Pancreas (tissue), 10 donors: Measurements from ENCODE around the gene NPIPB5. TPM values are rescaled to one million over a fixed set of nuclear protein-coding genes. Genes with fewer than 3 reads are reported as not detected.
"Not testable (repeated sequence)": the region's sequence is repeated elsewhere in the genome, so short reads cannot be mapped to it uniquely, and the experiment has no call there.

Source experiments
- ATAC-seq, 4 donors: fragments of 200-7000 bp; cut with Tn5 transposase; one replicate each; pipeline versions ENCODE4 v1.8.0 to v1.9.1; 2020; ENCODE audit warnings: mild to moderate bottlenecking in 4 of 4, moderate library complexity in 4 of 4
- DNase-seq, 6 donors: peaks; one replicate each; pipeline ENCODE4 v3.0.0-alpha.2; 2020
- FAIRE-seq: peaks from 2 replicates; lab custom pipeline; 2012; peaks lifted over from hg19 to GRCh38; lab: Jason Lieb, UNC
- H3K27ac ChIP-seq, 4 donors: fragments of 200-600 bp; sonication (generic); 1 replicate in 3 of 4; 2 replicates in 1 of 4; pipeline versions ENCODE4 v1.5.0 to v1.8.0; 2020
- H3K27me3 ChIP-seq, 4 donors: fragments of 200-600 bp; one replicate each; pipeline ENCODE4 v1.8.0; 2021
- H3K36me3 ChIP-seq, 3 donors: fragments of 200-600 bp; sonication (generic) in 1 of 3; one replicate each; pipeline versions ENCODE4 v1.5.0 to v1.8.0; 2020 to 2021
- H3K4me1 ChIP-seq, 3 donors: fragments of 200-600 bp; one replicate each; pipeline ENCODE4 v1.8.0; 2021
- H3K4me3 ChIP-seq, 4 donors: fragments of 200-600 bp; sonication (generic) in 2 of 4; one replicate each; pipeline versions ENCODE4 v1.5.0 to v1.8.0; 2020 to 2021
- H3K9me3 ChIP-seq, 4 donors: fragments of 200-600 bp; one replicate each; pipeline ENCODE4 v1.8.0; 2021
- WGBS, 2 donors: extraction: QIAGEN DNeasy Blood & Tissue Kit; methylation state at CpG; one replicate each; pipeline ENCODE4 v1.1.7; 2013; 5-methylcytosine and 5-hydroxymethylcytosine counted together
- intact Hi-C, 3 donors: fragments of 100-400 bp; cut with DNase I; formaldehyde crosslinking; loops; one replicate each; pipeline versions ENCODE4 v1.11.1 to v1.14.2; 2022
- polyA plus RNA-seq, 2 donors: library from polyadenylated mRNA; stranded (reverse); fragments of 200-250 nt; gene quantifications; one replicate each; pipeline ENCODE4 v1.2.3, GENCODE V29; 2013
- total RNA-seq, 6 donors: library from RNA; stranded (reverse); fragmentation: NEBNext Ultra II Directional in 4 of 6; extraction: Animal tissue kit (Norgen Biotek cat#: 25700) in 4 of 6; gene quantifications; one replicate each; pipeline versions ENCODE4 v1.2.1 to v1.2.4, GENCODE V29; 2021 to 2023
- donor health status: healthy with polysubstance abuse.
- donor health status: DM: no; HTN: no; CAD: no; lungs with moderate emphysema.
- donor health status: DM: no; HTN: no; CAD: no.
- donor health status: control.
- donor health status: control.
- donor health status: Bipolar disorder and iron deficiency.
- donor health status: DM: yes; HTN: yes; CAD: no.
- donor health status: DM: no; HTN: no; CAD: no.
- donor health status: DM: no; HTN: no; CAD: no.
- donor health status: DM: yes; HTN: yes; CAD: no.

The NPIPB5 gene
- total RNA-seq (100 to 1,000 TPM in 1 of 6 donors, 10 to 100 TPM in 5; 40.6 to 102 (median 59.6) TPM), polyA plus RNA-seq (100 to 1,000 TPM; 105 to 122 TPM)

DNA sequence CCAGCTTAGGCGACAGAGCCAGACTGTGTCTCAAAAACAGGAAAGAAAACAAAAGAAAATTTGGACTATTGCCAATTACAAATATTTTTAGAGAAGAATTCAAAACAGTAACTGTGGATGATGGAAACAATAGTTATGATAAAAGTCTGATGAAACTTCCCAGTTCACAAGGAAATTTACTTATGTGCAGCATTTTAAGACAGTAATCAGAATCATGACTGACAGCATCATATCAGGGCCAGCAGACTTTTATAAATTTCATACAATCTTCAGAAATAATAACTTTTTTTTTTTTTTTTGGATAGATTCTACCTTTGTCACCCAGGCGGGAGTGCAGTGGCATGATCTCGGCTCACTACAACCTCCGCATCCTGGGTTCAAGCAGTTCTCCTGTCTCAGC lies at the start of gene NPIPB5:
TSS of gene NPIPB5 (plus strand) at position 301 of the 400 bp plus-strand sequence. CDS start 2,911 bp downstream, outside the sequence.
- not testable (repeated sequence) for FAIRE-seq

DNA sequence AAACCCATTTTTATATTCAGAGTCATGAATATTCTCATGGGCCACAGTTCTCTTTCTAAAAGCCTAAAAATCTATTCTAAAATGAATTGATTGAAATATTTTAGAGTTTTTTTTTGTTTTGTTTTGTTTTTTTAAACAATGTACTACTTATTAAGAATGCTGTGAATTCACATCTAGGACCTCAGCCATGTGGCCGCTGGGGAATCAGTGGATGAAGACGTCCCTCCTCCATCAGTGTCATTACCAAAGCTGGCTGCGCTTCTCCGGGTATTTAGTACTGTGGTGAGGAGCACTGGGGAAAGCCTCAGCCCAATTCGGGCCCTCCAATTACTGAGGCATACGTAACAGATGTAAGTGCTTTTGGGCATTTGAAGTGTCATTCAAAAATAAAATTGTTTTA lies 41.8 kb upstream of the NPIPB5 start:
- ATAC-seq, H3K9me3 ChIP-seq, H3K4me1 ChIP-seq, H3K36me3 ChIP-seq, H3K27me3 ChIP-seq, H3K4me3 ChIP-seq, intact Hi-C loops, H3K27ac ChIP-seq, FAIRE-seq: not testable (repeated sequence)
- WGBS, 2 donors = 83 to 92% methylated on average over 4 of the region's 6 CpGs
- DNase-seq = peak in 1 of 6 donors; percentile 8

More for the DNA sequence above, at the start of gene NPIPB5:
- no CpG with 5 or more reads among the region's 4 CpGs for WGBS, 2 donors
- H3K4me3 ChIP-seq, H3K4me1 ChIP-seq, H3K27me3 ChIP-seq, intact Hi-C loops, H3K27ac ChIP-seq, ATAC-seq, DNase-seq, H3K36me3 ChIP-seq, H3K9me3 ChIP-seq: not testable (repeated sequence)

DNA sequence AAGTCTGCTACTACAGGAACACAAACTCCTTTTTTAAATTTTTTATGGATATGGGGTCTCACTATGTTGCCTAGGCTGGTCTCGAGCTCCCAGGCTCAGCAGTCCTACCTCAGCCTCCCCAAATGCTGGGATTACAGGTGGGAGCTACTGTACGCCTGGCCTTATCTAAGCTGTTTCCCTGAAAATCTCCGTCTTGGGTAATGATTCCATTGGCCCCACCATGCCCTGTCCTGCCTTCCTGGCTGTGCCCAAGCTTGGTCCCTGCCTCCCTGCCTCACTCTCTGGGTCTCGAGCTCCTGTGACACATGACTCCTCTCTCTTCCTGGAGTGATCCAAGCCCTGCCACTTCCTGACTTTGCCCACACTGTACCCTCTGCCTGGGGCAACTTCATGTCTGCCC lies 27.3 kb downstream of the NPIPB5 start:
- H3K27ac ChIP-seq, H3K27me3 ChIP-seq, intact Hi-C loops, H3K36me3 ChIP-seq, H3K9me3 ChIP-seq, ATAC-seq, DNase-seq, FAIRE-seq, H3K4me1 ChIP-seq, H3K4me3 ChIP-seq: not testable (repeated sequence)
- WGBS, 2 donors = 76 to 88% methylated on average over 4 of the region's 4 CpGs

- intact Hi-C loops, H3K27ac ChIP-seq, H3K27me3 ChIP-seq, H3K4me3 ChIP-seq, ATAC-seq, H3K9me3 ChIP-seq, DNase-seq, FAIRE-seq, H3K36me3 ChIP-seq, H3K4me1 ChIP-seq: not testable (repeated sequence)
- WGBS, 2 donors = 40 to 48% methylated on average over 1 of the region's 2 CpGs
Measured at GRCh38 chr16:22544809-22545208, 34.1 kb downstream of the NPIPB5 start.

DNA sequence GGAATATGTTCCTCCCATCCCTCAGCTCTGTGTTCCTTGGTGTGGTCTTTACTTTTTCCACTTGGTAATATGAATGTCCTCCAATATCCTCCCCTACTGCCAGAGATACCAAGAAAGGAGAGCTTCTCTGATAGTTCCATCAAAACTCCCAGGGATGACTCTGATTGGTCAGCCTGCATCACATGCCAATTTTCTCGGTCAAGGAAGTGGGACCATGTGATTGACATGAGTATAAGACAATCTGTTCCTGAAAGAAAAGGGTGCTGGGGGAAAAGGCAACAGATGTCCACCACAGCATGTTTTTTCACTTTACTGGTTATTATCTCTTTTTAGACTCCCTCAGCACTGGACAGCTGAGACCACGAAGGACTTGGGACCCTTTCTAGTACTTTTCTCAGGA lies 35.9 kb downstream of the NPIPB5 start:
- H3K36me3 ChIP-seq, FAIRE-seq, H3K4me1 ChIP-seq, intact Hi-C loops, H3K27ac ChIP-seq, H3K9me3 ChIP-seq, DNase-seq, H3K27me3 ChIP-seq, ATAC-seq, H3K4me3 ChIP-seq: not testable (repeated sequence)
- WGBS, 2 donors = 48% methylated on average over 2 of the region's 2 CpGs

DNA sequence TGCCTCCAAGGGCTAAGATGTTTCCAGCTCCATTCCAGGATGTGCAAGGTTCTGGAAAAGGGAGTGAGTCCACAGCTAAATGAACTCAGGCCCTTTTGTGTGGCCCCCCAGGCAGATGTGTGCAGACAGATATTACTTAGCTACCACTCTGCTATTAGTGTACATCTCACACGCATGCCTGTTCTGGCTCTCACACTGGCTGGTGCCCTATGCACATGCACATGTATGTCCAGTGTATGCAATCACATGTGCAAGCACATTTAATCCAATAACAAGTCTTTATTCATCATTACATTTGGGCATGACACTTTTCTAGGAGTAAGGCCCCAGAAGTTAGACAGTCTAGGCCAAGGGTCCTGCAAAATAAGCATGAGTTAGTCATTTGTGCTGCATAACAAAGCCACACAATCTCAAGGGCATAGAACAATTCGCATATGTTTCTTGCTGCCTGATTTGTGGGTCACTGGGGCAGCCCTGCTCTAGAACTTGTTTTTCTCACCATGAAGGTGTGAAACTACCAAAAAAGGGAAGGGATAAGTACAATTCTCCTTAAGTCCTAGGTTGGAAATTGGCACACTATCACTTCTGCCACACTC lies 36.6 kb downstream of the NPIPB5 start:
- FAIRE-seq, H3K27ac ChIP-seq, H3K9me3 ChIP-seq, intact Hi-C loops, DNase-seq, ATAC-seq, H3K4me1 ChIP-seq, H3K27me3 ChIP-seq, H3K4me3 ChIP-seq, H3K36me3 ChIP-seq: not testable (repeated sequence)
- 91 to 94% methylated on average over 2 of the region's 2 CpGs for WGBS, 2 donors

GRCh38 chr16:22549853-22550252 lies 39.2 kb downstream of the NPIPB5 start:
- H3K27me3 ChIP-seq, intact Hi-C loops, DNase-seq, ATAC-seq, H3K27ac ChIP-seq, FAIRE-seq, H3K36me3 ChIP-seq, H3K4me3 ChIP-seq, H3K4me1 ChIP-seq, H3K9me3 ChIP-seq: not testable (repeated sequence)
- WGBS, 2 donors = 86 to 97% methylated on average over 5 of the region's 6 CpGs

GRCh38 chr16:22551143-22551542 lies 40.5 kb downstream of the NPIPB5 start:
- FAIRE-seq, DNase-seq, H3K9me3 ChIP-seq, intact Hi-C loops, H3K27ac ChIP-seq, H3K4me3 ChIP-seq, ATAC-seq, H3K27me3 ChIP-seq, H3K4me1 ChIP-seq, H3K36me3 ChIP-seq: not testable (repeated sequence)
- WGBS, 2 donors = 75 to 76% methylated on average over 6 to 7 of the region's 10 CpGs

GRCh38 chr16:22551651-22552050 lies 41.0 kb downstream of the NPIPB5 start:
- H3K36me3 ChIP-seq, ATAC-seq, H3K27me3 ChIP-seq, H3K4me3 ChIP-seq, H3K9me3 ChIP-seq, H3K27ac ChIP-seq, DNase-seq, FAIRE-seq, H3K4me1 ChIP-seq, intact Hi-C loops: not testable (repeated sequence)
- 83 to 89% methylated on average over 5 of the region's 5 CpGs for WGBS, 2 donors

DNA sequence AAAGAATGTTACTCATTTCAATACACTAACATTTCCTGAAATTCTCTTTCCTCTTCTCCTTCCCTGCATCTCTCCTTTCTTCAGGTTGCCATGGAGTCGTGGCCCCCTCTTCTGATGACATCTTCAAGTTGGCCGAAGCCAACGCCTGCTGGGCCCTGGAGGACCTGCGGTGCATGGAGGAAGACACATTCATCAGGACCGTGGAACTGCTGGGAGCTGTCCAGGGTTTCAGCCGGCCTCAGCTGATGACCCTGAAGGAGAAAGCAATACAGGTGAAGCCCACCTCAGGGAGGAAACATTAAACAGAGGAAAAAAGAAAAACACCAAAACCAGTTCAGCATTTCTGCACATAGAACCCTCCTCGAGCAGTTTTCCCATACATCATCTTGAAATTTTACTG lies 46.1 kb downstream of the NPIPB5 start:
- H3K4me1 ChIP-seq, ATAC-seq, H3K27me3 ChIP-seq, intact Hi-C loops, H3K9me3 ChIP-seq, H3K36me3 ChIP-seq, H3K4me3 ChIP-seq, H3K27ac ChIP-seq, DNase-seq, FAIRE-seq: not testable (repeated sequence)
- WGBS, 2 donors = no CpG with 5 or more reads among the region's 7 CpGs
